ENCODE data around the gene MARCKS.

MARCKS gene

GRCh38 chr6:113894712-113895674 is 37.8 kb downstream of the MARCKS start:
- Histone ChIP-seq H3K27ac (ENCODE audit: low read depth, low read length, poor library complexity, severe bottlenecking) (no peak overlapping the region), H3K4me2 (ENCODE audit: low read length) (no peak overlapping the region), H3K27me3 (ENCODE audit: insufficient read depth, low read length) (no peaks in the 10 kb centered on the region), H2AFZ (ENCODE audit: low read length) (no peak overlapping the region), H3F3A (ENCODE audit: insufficient read depth, low read length) (no peaks in the 10 kb centered on the region), H4K20me1 (ENCODE audit: insufficient read depth, low read length) (no peaks in the 10 kb centered on the region), H3K9me3 (ENCODE audit: low read length) (no peaks in the 10 kb centered on the region), H3K36me3 (ENCODE audit: insufficient read depth, low read length) (no peaks in the 10 kb centered on the region), H3K4me1 (ENCODE audit: insufficient read depth, low read length, severe bottlenecking) (no peaks in the 10 kb centered on the region), H3K4me3 (ENCODE audit: low read depth, low read length, poor library complexity, severe bottlenecking) (no peak overlapping the region), H3K79me2 (ENCODE audit: insufficient read depth, low read length) (no peaks in the 10 kb centered on the region), H3K9ac (ENCODE audit: low read length) (no peak overlapping the region), H3K9me2 (ENCODE audit: low read depth, low read length) (no peaks in the 10 kb centered on the region)
- TF ChIP-seq EZH2 (IDR thresholded peaks at IDR 0.05; ENCODE audit: borderline replicate concordance, low read length), result no peak
- TF ChIP-seq, protein P1, sequence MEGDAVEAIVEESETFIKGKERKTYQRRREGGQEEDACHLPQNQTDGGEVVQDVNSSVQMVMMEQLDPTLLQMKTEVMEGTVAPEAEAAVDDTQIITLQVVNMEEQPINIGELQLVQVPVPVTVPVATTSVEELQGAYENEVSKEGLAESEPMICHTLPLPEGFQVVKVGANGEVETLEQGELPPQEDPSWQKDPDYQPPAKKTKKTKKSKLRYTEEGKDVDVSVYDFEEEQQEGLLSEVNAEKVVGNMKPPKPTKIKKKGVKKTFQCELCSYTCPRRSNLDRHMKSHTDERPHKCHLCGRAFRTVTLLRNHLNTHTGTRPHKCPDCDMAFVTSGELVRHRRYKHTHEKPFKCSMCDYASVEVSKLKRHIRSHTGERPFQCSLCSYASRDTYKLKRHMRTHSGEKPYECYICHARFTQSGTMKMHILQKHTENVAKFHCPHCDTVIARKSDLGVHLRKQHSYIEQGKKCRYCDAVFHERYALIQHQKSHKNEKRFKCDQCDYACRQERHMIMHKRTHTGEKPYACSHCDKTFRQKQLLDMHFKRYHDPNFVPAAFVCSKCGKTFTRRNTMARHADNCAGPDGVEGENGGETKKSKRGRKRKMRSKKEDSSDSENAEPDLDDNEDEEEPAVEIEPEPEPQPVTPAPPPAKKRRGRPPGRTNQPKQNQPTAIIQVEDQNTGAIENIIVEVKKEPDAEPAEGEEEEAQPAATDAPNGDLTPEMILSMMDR (IDR thresholded peaks at IDR 0.05; ENCODE audit: low read length), result no peak

DNA sequence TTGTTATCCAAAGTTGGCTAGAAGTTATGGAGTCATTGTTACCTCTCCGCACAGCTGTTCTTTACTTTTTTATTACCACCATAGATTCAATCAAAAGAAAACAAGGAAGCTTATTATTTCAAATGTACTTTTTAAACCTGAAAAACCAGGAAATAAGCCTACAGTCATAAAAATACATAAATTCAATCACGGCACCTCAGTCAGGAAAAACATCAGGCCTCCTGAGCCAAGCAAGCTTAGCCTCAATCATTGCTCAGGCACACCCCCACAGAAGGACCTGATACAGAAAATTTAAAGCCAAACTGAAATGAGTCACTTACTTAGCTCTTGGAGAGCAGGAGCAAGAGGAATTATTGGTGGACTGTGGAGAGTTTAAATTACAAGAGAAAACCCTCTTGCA is 44.3 kb downstream of the MARCKS start:
- H3K9ac ChIP-seq (ENCODE audit: low read length), result no peak overlapping the region
- TF ChIP-seq EZH2 (IDR thresholded peaks at IDR 0.05; ENCODE audit: borderline replicate concordance, low read length), result no peak
- TF ChIP-seq, protein P1 (IDR thresholded peaks at IDR 0.05; ENCODE audit: low read length), result no peak
- no peak overlapping the region for H2AFZ ChIP-seq (ENCODE audit: low read length)

DNA sequence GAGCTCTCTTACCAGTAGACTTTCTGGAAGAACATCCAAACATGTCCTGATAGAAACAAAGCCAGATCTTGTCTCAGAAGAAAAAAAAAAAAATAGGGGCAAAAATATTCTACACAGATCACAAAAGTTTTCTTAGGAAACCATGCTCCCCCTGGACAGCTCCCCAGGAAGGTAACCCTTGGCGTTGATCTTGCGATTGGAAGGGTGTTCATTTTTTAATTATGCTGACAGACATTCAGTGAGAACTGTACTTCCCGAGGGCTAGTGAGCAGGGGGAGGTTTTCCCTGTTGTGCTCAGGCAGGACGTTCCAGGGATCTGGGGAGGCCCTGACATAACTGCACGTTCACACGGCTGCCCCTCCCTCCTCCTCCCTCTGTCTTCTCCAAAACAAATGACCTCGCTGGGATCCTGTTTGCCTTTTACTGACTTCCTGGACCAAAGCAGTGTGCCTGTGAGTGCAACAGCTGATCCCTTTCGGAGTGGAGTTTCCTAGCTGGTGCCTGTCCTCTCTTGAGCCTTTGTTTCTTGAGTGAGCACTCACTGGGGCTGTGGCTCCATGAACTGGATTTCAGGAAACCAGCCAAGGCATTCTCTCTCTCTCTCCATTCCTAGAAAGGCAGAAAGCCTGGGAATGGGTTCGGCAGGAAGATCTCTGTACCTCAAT is 46.7 kb downstream of the MARCKS start:
- Histone ChIP-seq H3K27me3 (ENCODE audit: insufficient read depth, low read length) (no peaks in the 10 kb centered on the region), H3K4me2 (ENCODE audit: low read length) (no peak overlapping the region), H3K4me1 (ENCODE audit: insufficient read depth, low read length, severe bottlenecking) (no peaks in the 10 kb centered on the region), H3K9me3 (ENCODE audit: low read length) (no peaks in the 10 kb centered on the region), H3K27ac (ENCODE audit: low read depth, low read length, poor library complexity, severe bottlenecking) (no peak overlapping the region), H4K20me1 (ENCODE audit: insufficient read depth, low read length) (no peaks in the 10 kb centered on the region), H2AFZ (ENCODE audit: low read length) (no peak overlapping the region), H3K4me3 (ENCODE audit: low read depth, low read length, poor library complexity, severe bottlenecking) (no peak overlapping the region), H3K36me3 (ENCODE audit: insufficient read depth, low read length) (no peaks in the 10 kb centered on the region), H3K79me2 (ENCODE audit: insufficient read depth, low read length) (no peaks in the 10 kb centered on the region), H3F3A (ENCODE audit: insufficient read depth, low read length) (no peaks in the 10 kb centered on the region), H3K9me2 (ENCODE audit: low read depth, low read length) (no peaks in the 10 kb centered on the region), H3K9ac (ENCODE audit: low read length) (no peak overlapping the region)
- TF ChIP-seq, protein P1 (IDR thresholded peaks at IDR 0.05; ENCODE audit: low read length), result no peak
- no peak for TF ChIP-seq EZH2 (IDR thresholded peaks at IDR 0.05; ENCODE audit: borderline replicate concordance, low read length)

More for the DNA sequence above, 44.3 kb downstream of the MARCKS start:
- no peaks in the 10 kb centered on the region for H3K36me3 ChIP-seq (ENCODE audit: insufficient read depth, low read length)
- no peak overlapping the region for H3K4me2 ChIP-seq (ENCODE audit: low read length)
- H3K4me1 ChIP-seq (ENCODE audit: insufficient read depth, low read length, severe bottlenecking), result no peaks in the 10 kb centered on the region
- H4K20me1 ChIP-seq (ENCODE audit: insufficient read depth, low read length), result no peaks in the 10 kb centered on the region
- no peaks in the 10 kb centered on the region for H3K9me2 ChIP-seq (ENCODE audit: low read depth, low read length)
- no peak overlapping the region for H3K4me3 ChIP-seq (ENCODE audit: low read depth, low read length, poor library complexity, severe bottlenecking)
- H3K27ac ChIP-seq (ENCODE audit: low read depth, low read length, poor library complexity, severe bottlenecking), result no peak overlapping the region
- H3K79me2 ChIP-seq (ENCODE audit: insufficient read depth, low read length), result no peaks in the 10 kb centered on the region
- no peaks in the 10 kb centered on the region for H3F3A ChIP-seq (ENCODE audit: insufficient read depth, low read length)
- H3K27me3 ChIP-seq (ENCODE audit: insufficient read depth, low read length), result no peaks in the 10 kb centered on the region
- H3K9me3 ChIP-seq (ENCODE audit: low read length), result no peaks in the 10 kb centered on the region
